NB4 (cell line): ENCODE results near the gene LRCOL1.

ENCODE experiments used
- MYC ChIP-seq: IDR thresholded peaks from 2 replicates; pipeline ENCODE4 v1.6.1; 2011; ENCODE audit warnings: low read depth, low read length
- POLR2A ChIP-seq: IDR thresholded peaks from 2 replicates; pipeline ENCODE4 v1.6.1; 2011; ENCODE audit warnings: mild to moderate bottlenecking; ENCODE audit not compliant: insufficient read length; ENCODE audit errors: extremely low read depth
- TF ChIP-seq, protein P1 (sequence below): IDR thresholded peaks from one replicate; pipeline ENCODE4 v1.5.1; 2012; ENCODE audit warnings: low read depth, low read length

DNA sequence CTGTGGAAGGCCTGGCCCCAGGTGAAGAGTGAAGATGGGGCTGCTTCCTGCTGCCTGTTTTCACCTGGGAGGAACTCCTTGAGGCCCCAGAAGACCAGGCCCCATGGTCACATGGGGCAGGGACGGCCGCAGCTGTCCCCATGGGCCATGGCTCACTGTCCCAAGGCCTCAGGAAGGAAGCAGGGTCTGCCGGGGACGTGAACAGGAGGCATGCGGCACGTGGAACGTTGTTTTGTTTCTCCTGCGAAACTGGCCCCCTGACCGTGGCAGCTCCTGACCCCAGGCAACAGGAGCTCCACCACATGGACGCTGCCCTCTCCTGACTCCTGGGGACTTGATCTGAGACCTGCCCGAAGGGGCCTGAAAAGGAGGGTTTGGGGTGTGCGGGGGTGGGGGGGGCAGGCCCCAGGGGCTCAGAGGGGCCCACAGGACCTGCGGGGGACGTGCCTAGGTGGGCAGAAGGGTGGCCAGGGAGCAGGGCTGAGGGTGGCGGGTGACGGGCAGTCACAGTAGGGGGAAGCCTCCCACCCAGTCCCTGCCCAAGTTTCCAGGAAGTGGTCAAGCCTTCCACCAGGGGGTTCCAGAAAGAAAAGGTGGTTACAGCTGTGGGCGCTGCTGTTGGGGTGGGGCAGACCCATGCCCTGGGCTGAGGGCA, 41.4 kb downstream of the LRCOL1 start:
- TF ChIP-seq POLR2A (no peak), MYC (no peak)
- TF ChIP-seq, protein P1, sequence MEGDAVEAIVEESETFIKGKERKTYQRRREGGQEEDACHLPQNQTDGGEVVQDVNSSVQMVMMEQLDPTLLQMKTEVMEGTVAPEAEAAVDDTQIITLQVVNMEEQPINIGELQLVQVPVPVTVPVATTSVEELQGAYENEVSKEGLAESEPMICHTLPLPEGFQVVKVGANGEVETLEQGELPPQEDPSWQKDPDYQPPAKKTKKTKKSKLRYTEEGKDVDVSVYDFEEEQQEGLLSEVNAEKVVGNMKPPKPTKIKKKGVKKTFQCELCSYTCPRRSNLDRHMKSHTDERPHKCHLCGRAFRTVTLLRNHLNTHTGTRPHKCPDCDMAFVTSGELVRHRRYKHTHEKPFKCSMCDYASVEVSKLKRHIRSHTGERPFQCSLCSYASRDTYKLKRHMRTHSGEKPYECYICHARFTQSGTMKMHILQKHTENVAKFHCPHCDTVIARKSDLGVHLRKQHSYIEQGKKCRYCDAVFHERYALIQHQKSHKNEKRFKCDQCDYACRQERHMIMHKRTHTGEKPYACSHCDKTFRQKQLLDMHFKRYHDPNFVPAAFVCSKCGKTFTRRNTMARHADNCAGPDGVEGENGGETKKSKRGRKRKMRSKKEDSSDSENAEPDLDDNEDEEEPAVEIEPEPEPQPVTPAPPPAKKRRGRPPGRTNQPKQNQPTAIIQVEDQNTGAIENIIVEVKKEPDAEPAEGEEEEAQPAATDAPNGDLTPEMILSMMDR, result no peak
